ENCODE data around the gene AMPH.

The AMPH gene

GRCh38 chr7:38453168-38453567, 178.0 kb downstream of the AMPH start:
- DNase-seq (ENCODE audit: low read depth): peak; percentile 34
- TF ChIP-seq, protein P1, sequence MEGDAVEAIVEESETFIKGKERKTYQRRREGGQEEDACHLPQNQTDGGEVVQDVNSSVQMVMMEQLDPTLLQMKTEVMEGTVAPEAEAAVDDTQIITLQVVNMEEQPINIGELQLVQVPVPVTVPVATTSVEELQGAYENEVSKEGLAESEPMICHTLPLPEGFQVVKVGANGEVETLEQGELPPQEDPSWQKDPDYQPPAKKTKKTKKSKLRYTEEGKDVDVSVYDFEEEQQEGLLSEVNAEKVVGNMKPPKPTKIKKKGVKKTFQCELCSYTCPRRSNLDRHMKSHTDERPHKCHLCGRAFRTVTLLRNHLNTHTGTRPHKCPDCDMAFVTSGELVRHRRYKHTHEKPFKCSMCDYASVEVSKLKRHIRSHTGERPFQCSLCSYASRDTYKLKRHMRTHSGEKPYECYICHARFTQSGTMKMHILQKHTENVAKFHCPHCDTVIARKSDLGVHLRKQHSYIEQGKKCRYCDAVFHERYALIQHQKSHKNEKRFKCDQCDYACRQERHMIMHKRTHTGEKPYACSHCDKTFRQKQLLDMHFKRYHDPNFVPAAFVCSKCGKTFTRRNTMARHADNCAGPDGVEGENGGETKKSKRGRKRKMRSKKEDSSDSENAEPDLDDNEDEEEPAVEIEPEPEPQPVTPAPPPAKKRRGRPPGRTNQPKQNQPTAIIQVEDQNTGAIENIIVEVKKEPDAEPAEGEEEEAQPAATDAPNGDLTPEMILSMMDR (conservative IDR thresholded peaks at IDR 0.05; ENCODE audit: low read length): no peak
- H3K4me3 ChIP-seq (ENCODE audit: low read length): no peak overlapping the region

DNA sequence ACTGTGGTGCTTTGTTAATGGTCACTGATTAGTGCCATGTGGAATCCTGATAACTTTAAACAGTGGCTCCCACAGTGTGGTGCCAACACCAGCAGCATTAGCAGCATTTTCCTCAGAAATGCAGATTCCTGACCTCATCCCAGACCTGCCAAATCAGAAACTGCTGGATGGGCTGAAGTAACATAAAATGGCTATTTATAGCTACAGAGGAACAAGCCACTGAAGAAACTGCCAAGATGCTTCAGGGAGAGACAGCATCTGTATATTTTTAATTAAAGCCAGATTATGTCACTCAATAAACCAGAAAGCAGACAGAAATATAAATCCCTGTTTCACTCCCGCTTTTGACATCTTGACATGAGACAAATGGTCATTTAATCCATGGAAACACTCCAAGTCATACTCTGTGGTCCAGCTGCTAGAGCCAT, 178.5 kb downstream of the AMPH start:
- TF ChIP-seq, protein P1 (conservative IDR thresholded peaks at IDR 0.05; ENCODE audit: low read length): no peak
- no peak overlapping the region for H3K4me3 ChIP-seq (ENCODE audit: low read length)
- peak; percentile 88 for DNase-seq (ENCODE audit: low read depth)

- DNase-seq (ENCODE audit: low read depth): peak; percentile 72
- no peak overlapping the region for H3K4me3 ChIP-seq (ENCODE audit: low read length)
- TF ChIP-seq, protein P1 (conservative IDR thresholded peaks at IDR 0.05; ENCODE audit: low read length): peak; percentile 61
These were observed 179.3 kb downstream of the AMPH start for GRCh38 chr7:38451840-38452239.

DNA sequence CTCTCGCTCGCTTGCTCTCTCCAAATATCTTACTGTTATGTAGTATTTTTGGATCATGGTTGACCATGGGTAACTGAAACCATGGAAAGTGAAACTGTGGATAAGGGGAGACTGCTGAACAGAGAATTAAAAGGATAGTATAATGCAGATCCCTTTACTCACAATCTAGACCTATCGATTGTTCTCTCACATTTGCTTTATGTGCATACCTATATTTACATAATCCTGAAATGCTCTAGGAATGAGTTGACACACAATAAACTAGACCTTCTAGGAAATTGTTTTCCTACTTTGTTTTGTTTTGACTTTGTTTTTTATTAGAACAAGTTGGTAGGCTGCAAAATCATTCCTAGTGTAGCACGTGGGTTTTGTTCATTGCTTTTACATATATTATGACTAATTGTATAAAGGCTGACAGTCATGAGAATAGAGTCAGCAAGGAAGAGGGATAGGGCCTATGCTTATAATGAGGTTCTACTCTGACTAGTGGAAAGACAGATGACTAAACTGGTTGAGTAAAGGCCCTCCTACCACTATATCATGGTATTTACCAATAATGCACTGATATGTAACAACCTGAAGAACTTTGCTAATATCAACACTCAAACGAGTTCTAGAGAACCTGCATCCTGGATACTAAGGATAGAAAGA, 182.5 kb downstream of the AMPH start:
- TF ChIP-seq, protein P1 (conservative IDR thresholded peaks at IDR 0.05; ENCODE audit: low read length): no peak
- DNase-seq (ENCODE audit: low read depth): no peak
- no peak overlapping the region for H3K4me3 ChIP-seq (ENCODE audit: low read length)

DNA sequence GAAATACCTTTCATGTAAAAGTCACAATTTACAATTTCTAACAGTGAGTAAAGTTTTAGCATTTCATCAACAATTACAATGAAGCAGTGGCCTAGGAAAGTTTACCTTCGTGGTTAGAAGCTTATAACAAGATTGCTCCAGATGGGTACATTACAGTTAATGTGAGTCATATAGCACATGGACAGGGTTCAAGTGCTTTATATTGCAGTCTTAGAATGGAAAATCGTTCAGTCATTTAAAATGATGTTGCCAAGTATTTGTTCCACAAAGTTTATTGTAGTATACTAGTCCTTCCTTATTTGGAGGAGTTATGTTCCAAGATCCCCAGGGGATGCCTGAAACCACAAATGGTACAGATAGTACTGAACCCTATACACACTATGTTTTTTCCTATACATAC, 183.1 kb downstream of the AMPH start:
- H3K4me3 ChIP-seq (ENCODE audit: low read length): no peak overlapping the region
- TF ChIP-seq, protein P1 (conservative IDR thresholded peaks at IDR 0.05; ENCODE audit: low read length): no peak
- peak; percentile 39 for DNase-seq (ENCODE audit: low read depth)

- TF ChIP-seq, protein P1 (conservative IDR thresholded peaks at IDR 0.05; ENCODE audit: low read length): no peak
- no peak overlapping the region for H3K4me3 ChIP-seq (ENCODE audit: low read length)
- no peak for DNase-seq (ENCODE audit: low read depth)
These were observed 192.2 kb downstream of the AMPH start for GRCh38 chr7:38438970-38439369.

DNA sequence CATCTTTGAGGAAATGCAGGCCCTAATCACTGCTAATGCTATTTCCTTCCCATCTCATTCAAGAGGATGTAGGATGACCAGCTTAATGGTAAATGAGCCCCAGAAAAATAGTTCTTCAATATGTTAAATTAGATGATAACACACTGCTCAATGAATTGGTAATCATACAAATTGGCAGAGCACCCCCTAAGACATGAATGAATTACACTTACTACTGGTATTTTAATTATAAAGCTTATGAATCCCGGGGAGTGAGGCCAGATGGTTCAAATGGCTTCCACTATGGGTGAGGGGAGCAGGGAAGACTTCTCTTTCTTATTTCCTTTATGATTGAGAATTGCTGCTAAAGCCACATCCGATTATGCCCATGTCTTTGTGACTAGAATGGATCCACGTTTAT, 198.5 kb downstream of the AMPH start:
- no peak overlapping the region for H3K4me3 ChIP-seq (ENCODE audit: low read length)
- TF ChIP-seq, protein P1 (conservative IDR thresholded peaks at IDR 0.05; ENCODE audit: low read length): no peak
- no peak for DNase-seq (ENCODE audit: low read depth)

Measured in AG10803 (cell line).